ENCODE results near the gene KIF21A.

Gene KIF21A

GRCh38 chr12:39375206-39375808, 67.6 kb downstream of the KIF21A start:
- TF ChIP-seq USF1 (IDR thresholded peaks at IDR 0.05) (no peak), TEAD4 (IDR thresholded peaks at IDR 0.05) (peak; percentile 58; the same call in 1 of the 2 replicates), CREB1 (IDR thresholded peaks at IDR 0.05; ENCODE audit: low read depth) (no peak), TAF1 (IDR thresholded peaks at IDR 0.05; ENCODE audit: low read depth) (no peak), NFIC (IDR thresholded peaks at IDR 0.05) (0 out of 2 replicates have a peak, but pooled peaks have one; percentile 8), EGR1 (IDR thresholded peaks at IDR 0.05) (no peak), YY1 (IDR thresholded peaks at IDR 0.05; ENCODE audit: low read depth) (no peak)

- no peak for TF ChIP-seq YY1 (IDR thresholded peaks at IDR 0.05; ENCODE audit: low read depth)
- TF ChIP-seq USF1 (IDR thresholded peaks at IDR 0.05), result no peak
- no peak for TF ChIP-seq EGR1 (IDR thresholded peaks at IDR 0.05)
- no peak for TF ChIP-seq TEAD4 (IDR thresholded peaks at IDR 0.05)
- no peak for TF ChIP-seq TCF12 (IDR thresholded peaks at IDR 0.05; ENCODE audit: low read depth)
- no peak for TF ChIP-seq REST (IDR thresholded peaks at IDR 0.05; ENCODE audit: low read depth)
- no peak for TF ChIP-seq RAD21 (IDR thresholded peaks at IDR 0.05; ENCODE audit: low read depth)
- no peak for TF ChIP-seq MAX (IDR thresholded peaks at IDR 0.05)
- no peak for TF ChIP-seq CEBPB (IDR thresholded peaks at IDR 0.05)
- no peak for TF ChIP-seq TAF1 (IDR thresholded peaks at IDR 0.05; ENCODE audit: low read depth)
- no peak for TF ChIP-seq CREB1 (IDR thresholded peaks at IDR 0.05; ENCODE audit: low read depth)
- no peak for TF ChIP-seq ZBTB7A (IDR thresholded peaks at IDR 0.05; ENCODE audit: low read depth)
- no peak for TF ChIP-seq EP300 (IDR thresholded peaks at IDR 0.05; ENCODE audit: borderline replicate concordance)
- no peak for TF ChIP-seq NFIC (IDR thresholded peaks at IDR 0.05)
Observed at GRCh38 chr12:39372929-39373328, 70.0 kb downstream of the KIF21A start.

GRCh38 chr12:39372204-39372925, 70.6 kb downstream of the KIF21A start:
- no peak for TF ChIP-seq USF1 (IDR thresholded peaks at IDR 0.05)
- TF ChIP-seq REST (IDR thresholded peaks at IDR 0.05; ENCODE audit: low read depth), result peak; percentile 58; the same call in 1 of the 2 replicates

- TF ChIP-seq YY1 (IDR thresholded peaks at IDR 0.05; ENCODE audit: low read depth) (no peak), CEBPB (IDR thresholded peaks at IDR 0.05) (no peak), MAX (IDR thresholded peaks at IDR 0.05) (no peak), RAD21 (IDR thresholded peaks at IDR 0.05; ENCODE audit: low read depth) (no peak), ZBTB7A (IDR thresholded peaks at IDR 0.05; ENCODE audit: low read depth) (no peak), NFIC (IDR thresholded peaks at IDR 0.05) (no peak), TCF12 (IDR thresholded peaks at IDR 0.05; ENCODE audit: low read depth) (no peak), EGR1 (IDR thresholded peaks at IDR 0.05) (no peak), USF1 (IDR thresholded peaks at IDR 0.05) (no peak), FOXM1 (IDR thresholded peaks at IDR 0.05; ENCODE audit: borderline replicate concordance, low read depth) (no peak), TAF1 (IDR thresholded peaks at IDR 0.05; ENCODE audit: low read depth) (no peak), TEAD4 (IDR thresholded peaks at IDR 0.05) (no peak), EP300 (IDR thresholded peaks at IDR 0.05; ENCODE audit: borderline replicate concordance) (no peak), CREB1 (IDR thresholded peaks at IDR 0.05; ENCODE audit: low read depth) (no peak), REST (IDR thresholded peaks at IDR 0.05; ENCODE audit: low read depth) (no peak)
Observed at GRCh38 chr12:39369756-39370155, 73.2 kb downstream of the KIF21A start.

Measured in Ishikawa (cell line).